Endothelial cell of umbilical vein (primary cell): ENCODE measurements around the gene MLIP. TPM values are rescaled to one million over a fixed set of nuclear protein-coding genes. Genes with fewer than 3 reads are reported as not detected.

Source experiments
- BruUV-seq: library from RNA; stranded (reverse); fragments of 400-500 nt; replicated peaks from 2 replicates; lab custom pipeline; 2021; lab: Mats Ljungman, UMichigan
- CTCF ChIA-PET: fragments of 300-600, 350-600 bp; sonication (Branson Sonifier 250); formaldehyde crosslinking; loops from one replicate; lab custom pipeline; 2021; ENCODE audit warnings: antibody characterized with exemption, inconsistent platforms; lab: Charles Lee
- POLR2A ChIA-PET: fragments of 300-600, 350-600 bp; sonication (Branson Sonifier 250); formaldehyde crosslinking; loops from one replicate; lab custom pipeline; 2021; ENCODE audit warnings: antibody characterized with exemption, inconsistent platforms; lab: Charles Lee
- DNase-seq: peaks from one replicate; pipeline ENCODE4 v3.0.0-alpha.2; 2011; ENCODE audit warnings: low read depth, low spot score
- FAIRE-seq: peaks from 2 replicates; lab custom pipeline; 2011; peaks lifted over from hg19 to GRCh38; lab: Jason Lieb, UNC
- H2AFZ ChIP-seq: 2 replicates; pipeline ENCODE4 v1.6.0; 2012; ENCODE audit warnings: low read depth, low read length, control low read depth, inconsistent platforms
- H3K27ac ChIP-seq: 2 replicates; pipeline ENCODE4 v1.5.1; 2011; ENCODE audit warnings: low read depth, mild to moderate bottlenecking, control low read depth, low read length, moderate library complexity; ENCODE audit not compliant: insufficient read depth
- H3K27me3 ChIP-seq, 2 experiments: 2 replicates each; pipeline versions ENCODE4 v1.6.0 to v1.6.1; 2011; ENCODE audit warnings: low read length in 2 of 2, mixed read lengths in 1 of 2; ENCODE audit not compliant: control insufficient read depth in 2 of 2, insufficient read depth in 2 of 2
- H3K36me3 ChIP-seq, 2 experiments: 2 replicates in 1 of 2; 3 replicates in 1 of 2; pipeline ENCODE4 v1.5.1; 2011; ENCODE audit warnings: low read length in 2 of 2, mild to moderate bottlenecking in 1 of 2, moderate library complexity in 1 of 2; ENCODE audit not compliant: control insufficient read depth in 2 of 2, insufficient read depth in 2 of 2; ENCODE audit errors: extremely low read depth in 1 of 2
- H3K4me1 ChIP-seq: 3 replicates; pipeline ENCODE4 v1.5.1; 2011; ENCODE audit warnings: mild to moderate bottlenecking, low read length; ENCODE audit not compliant: control insufficient read depth, insufficient read depth; ENCODE audit errors: extremely low read depth
- H3K4me2 ChIP-seq: 2 replicates; pipeline ENCODE4 v1.6.1; 2011; ENCODE audit warnings: low read length, control low read depth, mixed read lengths; ENCODE audit not compliant: insufficient read depth
- H3K4me3 ChIP-seq, 3 experiments: fragments of 200-600 bp in 1 of 3; sonication (generic), shearing (Covaris generic) in 1 of 3; replicated peaks in 1 of 3; 2 replicates each; pipeline ENCODE4 v1.5.1; 2011 to 2016; ENCODE audit warnings: control low read depth in 3 of 3, low read length in 3 of 3, mild to moderate bottlenecking in 2 of 3, inconsistent platforms in 1 of 3, low read depth in 1 of 3, moderate library complexity in 1 of 3; ENCODE audit not compliant: insufficient read depth in 1 of 3
- H3K79me2 ChIP-seq: 2 replicates; pipeline ENCODE4 v1.6.0; 2012; ENCODE audit warnings: low read length, inconsistent platforms; ENCODE audit not compliant: control insufficient read depth, insufficient read depth
- H3K9ac ChIP-seq: replicated peaks from 2 replicates; pipeline ENCODE3; 2011; ENCODE audit warnings: low read length, control low read depth; ENCODE audit not compliant: insufficient read depth; ENCODE audit errors: extremely low read depth
- H3K9me1 ChIP-seq: replicated peaks from 3 replicates; pipeline ENCODE4 v1.6.0; 2011; ENCODE audit warnings: mild to moderate bottlenecking, low read length; ENCODE audit not compliant: control insufficient read depth, insufficient read depth; ENCODE audit errors: extremely low read depth
- H3K9me3 ChIP-seq: replicated peaks from 2 replicates; pipeline ENCODE4 v1.5.1; 2012; ENCODE audit warnings: low read length, inconsistent platforms; ENCODE audit not compliant: control insufficient read depth, insufficient read depth
- H4K20me1 ChIP-seq: replicated peaks from 2 replicates; pipeline ENCODE3; 2011; ENCODE audit warnings: mild to moderate bottlenecking, low read length; ENCODE audit not compliant: control insufficient read depth, insufficient read depth; ENCODE audit errors: extremely low read depth
- CTCF ChIP-seq, 2 donors: IDR thresholded peaks; 1 replicate in 1 of 2; 2 replicates in 1 of 2; pipeline ENCODE4 v1.5.1; 2011; ENCODE audit warnings: low read length in 2 of 2, mild to moderate bottlenecking in 2 of 2, moderate library complexity in 2 of 2, control low read depth in 1 of 2, inconsistent platforms in 1 of 2, low read depth in 1 of 2; ENCODE audit not compliant: insufficient read depth in 1 of 2; ENCODE audit errors: extremely low read depth in 1 of 2
- EZH2 ChIP-seq: IDR thresholded peaks from 2 replicates; pipeline ENCODE4 v1.6.1; 2012; ENCODE audit warnings: borderline replicate concordance, low read depth, mild to moderate bottlenecking, moderate library complexity, low read length, inconsistent platforms; ENCODE audit not compliant: severe bottlenecking
- FOS ChIP-seq: IDR thresholded peaks from 2 replicates; pipeline ENCODE4 v1.6.1; 2011; ENCODE audit warnings: mild to moderate bottlenecking, low read length, moderate library complexity, borderline replicate concordance; ENCODE audit not compliant: insufficient read depth
- GATA2 ChIP-seq: IDR thresholded peaks from 2 replicates; pipeline ENCODE4 v1.7.0; 2011; ENCODE audit warnings: low read depth, mild to moderate bottlenecking, moderate library complexity, mixed read lengths, low read length; ENCODE audit not compliant: insufficient read length, insufficient read depth
- JUN ChIP-seq: IDR thresholded peaks from 2 replicates; pipeline ENCODE4 v1.6.1; 2011; ENCODE audit warnings: borderline replicate concordance, low read depth; ENCODE audit not compliant: insufficient read length, insufficient read depth
- MAX ChIP-seq: IDR thresholded peaks from 2 replicates; pipeline ENCODE4 v1.6.1; 2011; ENCODE audit not compliant: insufficient read depth, insufficient read length
- MYC ChIP-seq: IDR thresholded peaks from one replicate; pipeline ENCODE4 v1.6.1; 2011; ENCODE audit warnings: mild to moderate bottlenecking, low read depth, low read length
- POLR2A ChIP-seq: IDR thresholded peaks from 2 replicates; pipeline ENCODE4 v1.6.1; 2012; ENCODE audit warnings: low read depth, mild to moderate bottlenecking, control low read depth, low read length
- POLR2AphosphoS5 ChIP-seq: IDR thresholded peaks from 2 replicates; pipeline ENCODE4 v1.6.1; 2012; ENCODE audit warnings: low read depth, mild to moderate bottlenecking, control low read depth, low read length, moderate library complexity; ENCODE audit not compliant: insufficient read depth
- dilution Hi-C: fragments of 300-500 bp; cut with MboI; formaldehyde crosslinking; loops from one replicate; pipeline ENCODE4 v1.15.0; 2019; ENCODE audit warnings: low sequenced_read_pairs; ENCODE audit not compliant: extremely low pct_ligation_motif_present
- intact Hi-C: fragments of 100-400 bp; cut with micrococcal nuclease; formaldehyde crosslinking; loops from one replicate; pipeline ENCODE4 v1.10.0; 2022
- polyA plus RNA-seq, 4 experiments: library from polyadenylated mRNA; depleted of rRNA in 3 of 4; stranded (reverse) in 3 of 4; unstranded in 1 of 4; fragments of >200 nt; gene quantifications; 2 replicates each; pipeline versions ENCODE4 v1.2.1 to v1.2.3, GENCODE V29; 2011 to 2012; ENCODE audit warnings: missing spikeins in 1 of 4
- total RNA-seq: library from RNA; stranded (reverse); gene quantifications from 2 replicates; pipeline ENCODE4 v1.2.3, GENCODE V29; 2021

Gene MLIP
- total and polyA plus RNA-seq, 2 donors (not counting 3 experiments of a cell fraction or from before 2014, with no cell fraction given) = 4.1 to 11.6 TPM

DNA sequence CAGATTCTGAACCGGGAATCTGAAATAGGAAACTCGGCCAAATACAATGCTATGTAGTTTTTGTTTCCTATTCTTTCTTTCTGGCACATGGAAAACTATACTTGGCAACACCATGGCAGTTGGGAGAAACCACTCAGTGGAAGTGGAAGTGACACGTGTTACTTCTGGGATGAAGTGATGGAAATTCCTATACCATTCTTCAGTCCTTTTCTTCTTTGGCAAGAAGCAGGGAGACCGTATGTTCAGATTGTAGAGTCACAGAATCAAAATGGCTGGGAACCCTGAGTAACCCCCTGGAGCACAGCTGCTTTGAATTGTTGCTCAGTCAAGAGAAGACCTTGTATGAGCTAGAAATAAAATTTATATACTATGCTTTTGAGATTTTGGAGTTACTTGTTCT, 178.2 kb downstream of the MLIP start:
- Histone ChIP-seq H3K9me3 (no peaks in the 10 kb centered on the region), H3K27ac (no peak overlapping the region), H3K36me3 (no peaks in the 10 kb centered on the region), H2AFZ (peak overlapping the region; percentile 45), H3K4me1 (peaks cover 33% of the 10 kb centered on the region), H3K9ac (no peak overlapping the region), H3K27me3 (no peaks in the 10 kb centered on the region), H3K4me2 (no peak overlapping the region), H3K79me2 (no peaks in the 10 kb centered on the region), H4K20me1 (no peaks in the 10 kb centered on the region), H3K4me3 (no peak overlapping the region), H3K9me1 (no peaks in the 10 kb centered on the region)
- no TSS peak for BruUV-seq
- intact Hi-C loops = no loop called here
- TF ChIP-seq POLR2A = no peak
- no peak for TF ChIP-seq POLR2AphosphoS5
- TF ChIP-seq FOS = no peak
- no peak for TF ChIP-seq CTCF (IDR thresholded peaks at IDR 0.05; ENCODE audit: extremely low read depth in 1 of 2, insufficient read depth in 1 of 2, low read depth in 1 of 2, low read length in 2 of 2)
- TF ChIP-seq JUN = no peak
- no peak for TF ChIP-seq EZH2
- TF ChIP-seq MYC = no peak
- TF ChIP-seq MAX = no peak
- TF ChIP-seq GATA2 = no peak
- ChIA-PET POLR2A (no interaction called here), CTCF (no interaction called here)
- DNase-seq (no peak), FAIRE-seq (no peak)
- dilution Hi-C loops = no loop called here
